Parathyroid adenoma (tissue), 2 donors: ENCODE measurements around the gene MEN1.

Experiments
- H2AFZ ChIP-seq: fragments of 300-600 bp; sonication (generic); one replicate; pipeline ENCODE4 v1.7.0; 2017; ENCODE audit warnings: antibody characterized with exemption, mild to moderate bottlenecking
- H3K27ac ChIP-seq: fragments of 300-600 bp; sonication (generic); one replicate; pipeline ENCODE4 v1.7.0; 2017
- H3K27me3 ChIP-seq: fragments of 300-600 bp; sonication (generic); one replicate; pipeline ENCODE4 v1.7.0; 2017; ENCODE audit warnings: low read length; ENCODE audit not compliant: control insufficient read depth, insufficient read depth
- H3K36me3 ChIP-seq: fragments of 300-600 bp; sonication (generic); one replicate; pipeline ENCODE4 v1.7.0; 2017; ENCODE audit warnings: low read length; ENCODE audit not compliant: control insufficient read depth, insufficient read depth
- H3K4me1 ChIP-seq: fragments of 300-600 bp; sonication (generic); one replicate; pipeline ENCODE4 v1.7.0; 2017; ENCODE audit warnings: control low read depth
- H3K4me2 ChIP-seq: fragments of 300-600 bp; sonication (generic); one replicate; pipeline ENCODE4 v1.7.0; 2017; ENCODE audit warnings: low read length
- H3K4me3 ChIP-seq: fragments of 300-600 bp; sonication (generic); one replicate; pipeline ENCODE4 v1.7.0; 2017; ENCODE audit warnings: low read depth, low read length
- H3K79me2 ChIP-seq: fragments of 300-600 bp; sonication (generic); one replicate; pipeline ENCODE4 v1.7.0; 2017; ENCODE audit warnings: control low read depth
- H3K9ac ChIP-seq: fragments of 300-600 bp; sonication (generic); one replicate; pipeline ENCODE4 v1.7.0; 2017; ENCODE audit warnings: mild to moderate bottlenecking
- H3K9me3 ChIP-seq: fragments of 300-600 bp; sonication (generic); one replicate; pipeline ENCODE4 v1.7.0; 2017; ENCODE audit warnings: low read length; ENCODE audit not compliant: control insufficient read depth
- CTCF ChIP-seq: fragments of 300-600 bp; sonication (generic); IDR thresholded peaks from one replicate; pipeline ENCODE4 v1.7.0; 2017; ENCODE audit warnings: antibody characterized with exemption, mild to moderate bottlenecking
- donor health status: primary hyperparathyroidism.

The MEN1 gene

GRCh38 chr11:64834723-64835615 is 24.6 kb upstream of the MEN1 start:
- H3K4me3 ChIP-seq: no peak overlapping the region
- TF ChIP-seq CTCF: no peak
- no peaks in the 10 kb centered on the region for H3K4me1 ChIP-seq
- no peak overlapping the region for H3K4me2 ChIP-seq
- H3K36me3 ChIP-seq: no peaks in the 10 kb centered on the region
- H3K9me3 ChIP-seq: no peaks in the 10 kb centered on the region
- H3K9ac ChIP-seq: no peak overlapping the region
- no peak overlapping the region for H3K27ac ChIP-seq
- no peaks in the 10 kb centered on the region for H3K79me2 ChIP-seq
- no peak overlapping the region for H2AFZ ChIP-seq
- H3K27me3 ChIP-seq: no peaks in the 10 kb centered on the region

- H3K4me1 ChIP-seq: no peaks in the 10 kb centered on the region
- no peak for TF ChIP-seq CTCF
- no peak overlapping the region for H3K27ac ChIP-seq
- no peaks in the 10 kb centered on the region for H3K27me3 ChIP-seq
- H3K4me2 ChIP-seq: no peak overlapping the region
- no peaks in the 10 kb centered on the region for H3K9me3 ChIP-seq
- no peak overlapping the region for H3K4me3 ChIP-seq
- H3K9ac ChIP-seq: no peak overlapping the region
- no peaks in the 10 kb centered on the region for H3K79me2 ChIP-seq
- no peak overlapping the region for H2AFZ ChIP-seq
- no peaks in the 10 kb centered on the region for H3K36me3 ChIP-seq
Observed at GRCh38 chr11:64834031-64834722, 23.8 kb upstream of the MEN1 start.

- Histone ChIP-seq H3K4me3 (no peak overlapping the region), H3K9me3 (no peaks in the 10 kb centered on the region), H3K9ac (no peak overlapping the region), H3K4me1 (no peaks in the 10 kb centered on the region), H3K4me2 (no peak overlapping the region), H3K27me3 (no peaks in the 10 kb centered on the region), H3K27ac (no peak overlapping the region), H3K36me3 (no peaks in the 10 kb centered on the region), H2AFZ (no peak overlapping the region), H3K79me2 (no peaks in the 10 kb centered on the region)
- no peak for TF ChIP-seq CTCF
Observed at GRCh38 chr11:64833509-64833908, 23.2 kb upstream of the MEN1 start.

- H3K9me3 ChIP-seq: no peaks in the 10 kb centered on the region
- no peak overlapping the region for H3K4me2 ChIP-seq
- no peaks in the 10 kb centered on the region for H3K27me3 ChIP-seq
- H3K27ac ChIP-seq: no peak overlapping the region
- H2AFZ ChIP-seq: no peak overlapping the region
- no peaks in the 10 kb centered on the region for H3K36me3 ChIP-seq
- H3K4me1 ChIP-seq: no peaks in the 10 kb centered on the region
- H3K4me3 ChIP-seq: no peak overlapping the region
- H3K9ac ChIP-seq: no peak overlapping the region
- TF ChIP-seq CTCF: no peak
- no peaks in the 10 kb centered on the region for H3K79me2 ChIP-seq
Observed at GRCh38 chr11:64833198-64833502, 22.8 kb upstream of the MEN1 start.
